Neuron (in vitro differentiated cells): Measurements from ENCODE around the gene GDPD1.
"Not testable (repeated sequence)": the region's sequence is repeated elsewhere in the genome, so short reads cannot be mapped to it uniquely, and the experiment has no call there.

Source experiments
- H2AFZ ChIP-seq: one replicate; pipeline ENCODE4 v1.6.1; 2013; ENCODE audit warnings: low read depth, mild to moderate bottlenecking, inconsistent platforms, low read length, moderate library complexity
- H3K27me3 ChIP-seq: one replicate; pipeline ENCODE4 v1.6.1; 2013; ENCODE audit warnings: low read length; ENCODE audit not compliant: insufficient read depth
- H3K36me3 ChIP-seq: one replicate; pipeline ENCODE4 v1.6.1; 2013; ENCODE audit warnings: low read length; ENCODE audit not compliant: insufficient read depth
- H3K4me1 ChIP-seq: one replicate; pipeline ENCODE4 v1.6.1; 2013; ENCODE audit warnings: low read length; ENCODE audit not compliant: insufficient read depth
- H3K4me3 ChIP-seq: 2 replicates; pipeline ENCODE4 v1.5.1; 2013; ENCODE audit warnings: mild to moderate bottlenecking, low read length, moderate library complexity
- H3K9me3 ChIP-seq: one replicate; pipeline ENCODE4 v1.6.1; 2013; ENCODE audit warnings: low read length

The GDPD1 gene

DNA sequence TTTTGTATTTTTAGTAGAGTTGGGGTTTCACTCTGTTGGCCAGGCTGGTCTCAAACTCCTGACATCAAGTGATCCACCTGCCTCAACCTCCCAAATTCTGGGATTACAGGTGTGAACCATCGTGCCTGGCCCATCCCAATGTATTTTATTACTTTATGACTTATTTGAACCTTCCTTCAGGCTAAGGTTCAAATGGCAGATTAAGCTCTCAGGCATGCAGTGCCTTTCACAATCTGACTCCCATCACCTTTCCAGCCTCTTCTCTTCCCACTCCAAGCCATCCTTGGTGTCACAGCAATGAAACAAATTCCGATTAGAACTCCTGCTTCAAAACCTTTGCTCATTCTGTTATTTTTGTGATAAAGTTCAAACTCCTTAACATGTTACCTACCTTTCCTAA lies 84.5 kb downstream of the GDPD1 start:
- Histone ChIP-seq H3K4me1 (no peaks in the 10 kb centered on the region), H3K4me3 (no peak overlapping the region), H3K9me3 (no peaks in the 10 kb centered on the region)

DNA sequence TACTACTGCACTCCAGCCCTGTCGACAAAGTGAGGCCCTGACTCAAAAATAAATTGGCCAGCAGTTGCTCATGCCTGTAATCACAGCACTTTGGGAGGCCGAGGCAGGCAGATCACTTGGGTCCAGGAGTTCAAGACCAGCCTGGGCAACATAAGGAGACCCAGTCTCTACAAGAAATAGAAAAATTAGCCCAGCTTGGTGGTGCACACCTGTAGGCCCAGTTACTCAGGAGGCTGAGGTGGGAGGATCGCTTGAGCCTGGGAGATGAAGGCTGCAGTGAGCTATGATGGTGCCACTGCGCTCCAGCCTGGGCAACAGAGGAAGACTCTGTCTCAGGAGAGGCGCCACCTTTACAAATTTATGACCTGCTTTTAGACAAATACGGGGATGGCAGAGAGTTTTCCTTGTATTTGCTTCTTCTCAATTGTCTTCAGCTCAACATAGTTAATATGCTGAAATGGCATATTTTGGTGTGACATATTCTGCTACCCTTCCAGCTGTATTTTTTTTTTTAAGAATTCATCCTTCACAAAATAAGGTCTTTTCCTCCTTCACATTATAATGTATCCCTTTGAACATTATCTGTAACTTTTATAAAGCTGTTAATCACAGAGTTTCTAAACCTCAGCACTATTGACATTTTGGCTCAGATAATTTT lies 90.1 kb downstream of the GDPD1 start:
- H3K36me3 ChIP-seq, result no peaks in the 10 kb centered on the region
- no peaks in the 10 kb centered on the region for H3K4me1 ChIP-seq
- no peaks in the 10 kb centered on the region for H3K27me3 ChIP-seq
- H3K9me3 ChIP-seq, result no peaks in the 10 kb centered on the region
- H2AFZ ChIP-seq, result peak overlapping the region; percentile 2
- no peak overlapping the region for H3K4me3 ChIP-seq

More for the DNA sequence above, 84.5 kb downstream of the GDPD1 start:
- no peaks in the 10 kb centered on the region for H3K36me3 ChIP-seq
- H2AFZ ChIP-seq, result no peak overlapping the region
- no peaks in the 10 kb centered on the region for H3K27me3 ChIP-seq

- no peak overlapping the region for H3K4me3 ChIP-seq
- no peaks in the 10 kb centered on the region for H3K4me1 ChIP-seq
- H2AFZ ChIP-seq, result no peak overlapping the region
- no peaks in the 10 kb centered on the region for H3K36me3 ChIP-seq
- no peaks in the 10 kb centered on the region for H3K9me3 ChIP-seq
- no peaks in the 10 kb centered on the region for H3K27me3 ChIP-seq
Measured at GRCh38 chr17:59311051-59311468, 90.7 kb downstream of the GDPD1 start.

DNA sequence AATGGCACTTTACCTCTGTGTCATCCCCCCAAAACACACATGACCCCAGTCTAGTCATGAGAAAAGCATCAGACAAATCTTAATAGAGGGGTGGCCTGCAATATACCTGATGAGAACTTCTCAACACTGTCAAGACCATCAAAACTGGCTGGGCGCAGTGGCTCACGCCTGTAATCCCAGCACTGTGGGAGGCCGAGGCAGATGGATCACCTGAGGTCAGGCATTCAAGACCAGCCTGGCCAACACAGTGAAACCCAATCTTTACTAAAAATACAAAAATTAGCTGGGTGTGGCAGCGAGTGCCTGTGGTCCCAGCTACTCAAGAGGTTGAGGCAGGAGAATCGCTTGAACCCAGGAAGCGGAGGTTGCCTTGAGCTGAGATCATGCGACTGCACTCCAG lies 91.2 kb downstream of the GDPD1 start:
- H3K4me3 ChIP-seq, H3K9me3 ChIP-seq, H3K4me1 ChIP-seq, H2AFZ ChIP-seq, H3K36me3 ChIP-seq, H3K27me3 ChIP-seq: not testable (repeated sequence)

DNA sequence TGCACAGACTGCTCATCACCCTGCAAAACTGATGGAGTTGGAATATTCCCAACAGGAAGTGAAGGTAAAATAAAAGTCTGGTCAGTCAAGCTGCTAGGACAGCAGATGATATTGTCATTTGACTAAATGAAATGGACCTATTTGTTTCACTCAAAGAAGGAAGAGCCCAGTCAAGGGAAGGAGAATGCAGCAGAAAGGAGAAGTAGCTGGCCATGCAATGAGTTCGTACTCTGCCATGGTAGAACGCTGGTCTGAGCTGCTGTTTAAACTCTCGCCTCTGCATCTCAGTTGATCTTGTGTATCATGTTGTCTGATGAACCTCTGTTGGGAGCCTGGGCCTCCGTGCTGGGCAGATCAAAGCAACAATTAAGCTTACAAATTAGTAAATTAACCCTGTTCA lies 95.6 kb downstream of the GDPD1 start:
- Histone ChIP-seq H2AFZ (no peak overlapping the region), H3K9me3 (no peaks in the 10 kb centered on the region)

More for the DNA sequence above, 95.6 kb downstream of the GDPD1 start:
- no peaks in the 10 kb centered on the region for H3K27me3 ChIP-seq
- no peaks in the 10 kb centered on the region for H3K4me1 ChIP-seq
- H3K4me3 ChIP-seq, result no peak overlapping the region
- H3K36me3 ChIP-seq, result no peaks in the 10 kb centered on the region
